Esophagus squamous epithelium (tissue), 4 donors: ENCODE data around the gene TRIM41.

Source experiments
- POLR2A ChIP-seq, 4 donors: fragments of 450-650 bp; IDR thresholded peaks; one replicate each; pipeline ENCODE4 v1.6.1; 2017; ENCODE audit warnings: antibody characterized with exemption in 4 of 4, mild to moderate bottlenecking in 4 of 4, moderate library complexity in 3 of 4
- TF ChIP-seq, protein P1 (sequence below), 6 experiments: fragments of 450-650 bp in 4 of 6; fragments of 200-600 bp in 2 of 6; sonication (generic) in 2 of 6; IDR thresholded peaks; one replicate each; pipeline ENCODE4 v1.5.1; 2016 to 2019; ENCODE audit warnings: antibody characterized with exemption in 6 of 6, mild to moderate bottlenecking in 4 of 6, moderate library complexity in 4 of 6

DNA sequence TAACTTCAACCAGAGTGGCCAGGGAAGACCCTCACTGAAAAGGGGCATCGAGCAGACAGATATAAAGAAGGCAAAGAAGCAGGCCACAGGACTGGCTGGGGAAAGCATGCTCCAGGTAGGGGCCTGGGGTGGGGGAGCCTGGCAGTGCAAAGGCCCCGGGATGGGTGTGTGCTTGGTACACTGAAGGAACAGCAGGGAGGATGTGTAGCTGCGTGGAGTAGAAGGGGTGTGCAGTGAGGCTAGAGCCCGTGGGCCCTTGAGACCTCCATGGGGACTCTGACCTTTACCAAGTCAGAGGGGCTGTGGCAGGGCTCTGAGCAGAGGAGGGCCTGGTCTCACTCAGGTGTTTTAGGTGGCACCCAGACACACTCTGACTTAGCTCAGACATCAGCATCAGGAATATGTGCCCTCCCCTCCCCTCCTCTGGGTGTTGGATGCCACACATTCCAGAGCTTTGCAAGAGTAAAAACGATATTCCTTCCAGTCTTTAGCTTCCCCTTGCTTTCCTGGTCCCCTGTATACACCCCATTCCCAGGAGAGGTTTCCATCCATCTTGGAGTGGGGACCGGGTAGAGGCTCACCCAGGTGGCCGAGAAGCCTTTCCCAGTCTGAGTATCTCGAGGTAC, 25.6 kb upstream of the TRIM41 start:
- TF ChIP-seq, protein P1, sequence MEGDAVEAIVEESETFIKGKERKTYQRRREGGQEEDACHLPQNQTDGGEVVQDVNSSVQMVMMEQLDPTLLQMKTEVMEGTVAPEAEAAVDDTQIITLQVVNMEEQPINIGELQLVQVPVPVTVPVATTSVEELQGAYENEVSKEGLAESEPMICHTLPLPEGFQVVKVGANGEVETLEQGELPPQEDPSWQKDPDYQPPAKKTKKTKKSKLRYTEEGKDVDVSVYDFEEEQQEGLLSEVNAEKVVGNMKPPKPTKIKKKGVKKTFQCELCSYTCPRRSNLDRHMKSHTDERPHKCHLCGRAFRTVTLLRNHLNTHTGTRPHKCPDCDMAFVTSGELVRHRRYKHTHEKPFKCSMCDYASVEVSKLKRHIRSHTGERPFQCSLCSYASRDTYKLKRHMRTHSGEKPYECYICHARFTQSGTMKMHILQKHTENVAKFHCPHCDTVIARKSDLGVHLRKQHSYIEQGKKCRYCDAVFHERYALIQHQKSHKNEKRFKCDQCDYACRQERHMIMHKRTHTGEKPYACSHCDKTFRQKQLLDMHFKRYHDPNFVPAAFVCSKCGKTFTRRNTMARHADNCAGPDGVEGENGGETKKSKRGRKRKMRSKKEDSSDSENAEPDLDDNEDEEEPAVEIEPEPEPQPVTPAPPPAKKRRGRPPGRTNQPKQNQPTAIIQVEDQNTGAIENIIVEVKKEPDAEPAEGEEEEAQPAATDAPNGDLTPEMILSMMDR (IDR thresholded peaks at IDR 0.05) = no peak
- no peak for TF ChIP-seq POLR2A (IDR thresholded peaks at IDR 0.05)
